ENCODE data around the gene TMEM63A.
"Not testable (repeated sequence)": the region's sequence is repeated elsewhere in the genome, so short reads cannot be mapped to it uniquely, and the experiment has no call there.

Gene TMEM63A

DNA sequence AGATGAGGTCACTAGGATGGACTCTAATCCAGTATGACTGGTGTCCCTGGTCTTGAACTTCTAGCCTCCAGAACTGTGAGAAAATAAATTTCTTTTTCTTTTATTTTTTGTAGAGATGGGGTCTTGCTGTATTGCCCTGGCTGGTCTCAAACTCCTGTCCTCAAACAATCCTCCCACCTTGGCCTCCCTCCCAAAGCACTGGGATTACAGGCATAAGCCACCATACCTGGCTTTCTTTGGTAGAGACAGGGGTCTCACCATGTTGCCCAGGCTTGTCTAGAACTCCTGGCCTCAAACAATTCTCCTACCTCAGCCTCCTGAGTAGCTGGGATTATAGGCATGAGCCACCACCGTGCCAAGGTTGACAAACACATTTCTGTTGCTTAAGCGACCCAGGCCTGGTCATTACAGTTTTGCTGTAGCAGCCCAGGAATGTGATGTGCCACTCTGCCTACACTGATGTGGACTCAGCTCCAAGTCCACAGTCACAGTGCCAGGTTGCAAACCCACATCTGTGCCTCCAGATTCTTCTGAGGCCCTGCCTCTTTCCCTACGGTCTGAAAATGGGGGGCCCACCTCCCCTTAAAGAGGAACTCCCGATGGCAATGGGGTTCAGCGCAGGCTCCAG, 25.9 kb upstream of the TMEM63A start:
- DNase-seq = no peak

DNA sequence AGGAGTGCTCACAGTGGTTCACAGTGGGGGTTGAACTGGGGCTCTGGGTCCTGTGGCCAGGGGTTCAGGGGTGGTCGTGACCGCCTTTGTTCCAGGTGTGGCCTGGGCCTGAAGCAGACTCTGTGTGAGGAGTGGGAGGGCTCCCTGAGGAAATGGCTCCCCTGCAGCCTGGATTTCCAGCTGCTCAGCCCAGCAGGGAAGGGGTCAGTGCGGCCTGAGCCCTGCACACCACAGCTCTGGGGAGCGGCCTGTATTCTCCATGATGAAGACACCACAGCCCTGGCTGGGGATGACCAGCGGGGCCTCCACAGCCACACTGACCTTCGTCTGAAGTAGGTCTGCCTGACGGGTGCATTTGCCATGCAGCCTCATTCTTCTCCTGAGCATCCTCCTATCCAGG, 25.2 kb upstream of the TMEM63A start:
- no peak for DNase-seq

DNA sequence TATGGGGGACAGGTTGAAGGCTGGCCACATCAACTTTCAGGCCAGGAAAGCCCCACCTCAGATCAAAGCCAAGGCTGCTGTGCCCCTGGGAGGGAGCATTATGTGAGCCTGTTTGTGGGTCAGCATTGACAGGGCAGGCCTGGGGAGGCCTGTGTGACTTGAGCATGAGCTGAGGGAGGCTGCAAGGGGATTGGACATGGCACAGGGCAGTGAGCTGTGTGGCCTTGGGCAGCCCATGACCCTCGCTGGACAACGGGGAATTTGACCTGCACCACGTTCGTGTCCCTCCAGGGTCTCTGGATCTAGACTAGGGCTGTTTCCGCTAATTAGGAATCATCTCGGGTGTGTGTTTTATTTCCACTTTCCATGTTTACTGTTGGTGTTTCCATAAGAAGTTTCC, 24.3 kb upstream of the TMEM63A start:
- no peak for DNase-seq

DNA sequence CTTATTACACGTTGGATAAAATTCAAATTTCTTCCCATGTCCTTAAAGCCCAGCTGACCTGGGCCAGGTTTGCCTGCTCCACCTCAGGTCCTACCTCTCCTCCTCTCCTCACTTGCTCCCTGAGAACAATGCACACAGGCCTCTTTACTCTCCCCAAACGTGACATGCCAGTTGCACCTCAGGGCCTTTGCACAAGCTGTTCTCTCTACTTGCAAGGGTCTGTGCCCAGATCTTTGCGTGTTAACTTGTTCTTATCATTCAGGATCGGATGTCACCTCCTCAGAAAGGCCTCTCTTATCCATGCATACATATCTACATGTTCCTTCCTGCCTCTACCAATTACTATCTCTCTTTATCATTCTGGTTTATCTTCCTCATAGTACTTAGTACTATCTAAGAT, 21.4 kb upstream of the TMEM63A start:
- no peak for DNase-seq

DNA sequence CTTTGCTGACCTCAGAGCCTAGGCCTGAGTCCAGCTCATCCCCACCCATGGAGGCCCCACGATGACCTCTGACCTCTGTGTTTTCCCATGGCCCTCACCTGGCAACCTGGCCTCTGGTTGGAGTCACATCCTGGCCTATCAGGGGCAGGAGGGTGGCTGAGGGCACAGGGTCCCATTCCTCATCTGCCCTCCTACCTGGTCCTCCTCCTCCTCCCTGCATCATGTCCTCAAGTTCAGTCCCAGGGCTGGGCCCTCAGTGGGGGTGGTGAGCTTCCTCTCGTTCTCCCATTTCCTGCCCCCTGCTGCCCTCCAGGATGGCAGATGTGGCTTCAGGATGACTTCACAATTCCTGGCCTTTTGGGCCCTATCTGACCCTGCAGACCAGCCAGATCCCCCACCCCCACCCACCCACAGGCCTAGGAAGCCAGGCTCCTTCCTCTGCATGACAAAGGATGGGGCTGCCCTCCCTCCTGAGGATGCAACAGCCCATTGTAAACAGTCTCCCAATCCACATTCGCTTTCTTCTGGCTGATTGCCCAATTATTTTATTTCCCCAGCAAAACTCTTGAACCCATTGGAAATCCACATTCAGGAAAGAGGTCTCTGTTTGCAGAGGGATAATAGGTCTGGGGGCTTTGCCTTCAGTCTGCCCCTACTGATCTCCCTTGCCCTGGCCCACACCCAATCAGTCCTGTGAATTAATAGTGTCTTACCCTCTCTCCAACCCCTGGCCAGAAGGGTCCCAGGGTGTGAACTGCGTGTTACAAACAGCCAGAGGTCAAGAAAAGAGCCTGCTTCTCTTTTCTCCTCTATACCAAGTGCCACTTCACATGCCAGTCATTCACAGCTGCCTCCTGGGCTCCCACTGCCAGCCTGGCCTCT, 17.1 kb upstream of the TMEM63A start:
- no peak for DNase-seq

DNA sequence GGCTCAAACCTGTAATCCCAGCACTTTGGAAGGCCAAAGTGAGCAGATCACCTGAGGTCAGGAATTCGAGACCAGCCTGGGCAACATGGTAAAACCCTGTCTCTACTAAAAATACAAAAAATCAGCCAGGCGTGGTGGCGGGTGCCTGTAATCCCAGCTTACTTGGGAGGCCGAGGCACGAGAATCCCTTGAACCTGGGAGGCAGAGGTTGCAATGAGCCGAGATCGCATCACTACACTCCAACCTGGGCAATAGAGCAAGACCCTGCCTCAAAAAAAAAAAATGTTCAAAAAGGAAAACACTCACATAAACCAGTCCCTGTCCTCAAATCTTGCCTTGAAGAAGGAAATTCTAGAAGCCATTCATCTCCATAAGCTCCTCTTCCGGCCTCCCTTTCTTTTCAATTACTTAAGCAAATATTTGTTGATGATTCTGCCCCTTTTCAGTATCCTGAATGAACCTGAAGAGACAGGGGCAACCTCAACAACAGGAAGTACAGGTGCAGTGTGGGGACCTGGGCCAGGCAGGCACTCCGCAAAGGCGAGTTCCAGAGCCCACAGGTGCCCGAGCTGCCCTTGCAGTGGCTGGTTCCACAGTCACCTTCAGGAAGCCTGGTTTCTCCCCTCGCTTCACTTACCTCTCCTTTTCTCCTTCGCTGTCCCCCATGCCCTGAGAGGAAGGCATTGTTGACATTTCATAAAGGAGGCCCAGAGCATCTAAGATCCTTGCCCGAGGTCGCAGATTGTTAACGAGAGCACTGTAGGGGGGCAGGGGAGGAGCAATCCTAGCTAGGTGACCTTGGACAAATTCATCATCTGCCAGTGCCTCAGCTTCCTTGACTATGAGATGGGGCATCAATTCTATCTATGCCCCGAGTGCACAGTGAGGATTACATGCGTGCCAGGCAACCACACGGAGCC, 15.7 kb upstream of the TMEM63A start:
- DNase-seq = no peak

DNA sequence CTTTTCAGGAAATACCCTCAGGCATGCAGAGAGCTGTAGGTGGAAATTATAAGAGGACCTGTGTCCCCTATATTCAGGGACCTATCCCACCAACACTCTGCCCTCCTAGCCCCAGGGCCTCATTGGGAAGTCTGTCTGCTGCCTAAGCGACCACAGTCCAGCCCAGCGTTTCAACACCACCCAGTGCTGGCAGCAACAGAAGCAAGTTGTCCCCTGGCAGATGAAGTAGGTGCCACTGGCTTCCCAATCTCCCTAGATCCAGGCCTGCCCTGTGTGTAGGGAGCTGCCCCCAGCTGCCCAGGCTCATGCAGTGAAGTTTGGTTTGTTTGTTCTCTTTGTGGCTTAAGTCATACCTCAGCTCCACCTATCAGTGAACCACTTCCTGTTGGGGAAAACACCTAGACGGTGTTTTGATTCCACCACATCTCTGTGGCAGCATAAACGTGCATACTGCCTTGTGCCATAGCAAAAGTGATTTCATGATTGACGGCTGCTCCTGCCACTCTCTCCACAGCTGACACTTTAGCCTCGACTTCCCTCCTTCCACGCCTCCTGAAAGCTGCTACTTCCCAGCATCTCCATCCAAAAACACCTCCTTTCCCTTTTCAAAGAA, 14.9 kb upstream of the TMEM63A start:
- peak; percentile 46 for DNase-seq

DNA sequence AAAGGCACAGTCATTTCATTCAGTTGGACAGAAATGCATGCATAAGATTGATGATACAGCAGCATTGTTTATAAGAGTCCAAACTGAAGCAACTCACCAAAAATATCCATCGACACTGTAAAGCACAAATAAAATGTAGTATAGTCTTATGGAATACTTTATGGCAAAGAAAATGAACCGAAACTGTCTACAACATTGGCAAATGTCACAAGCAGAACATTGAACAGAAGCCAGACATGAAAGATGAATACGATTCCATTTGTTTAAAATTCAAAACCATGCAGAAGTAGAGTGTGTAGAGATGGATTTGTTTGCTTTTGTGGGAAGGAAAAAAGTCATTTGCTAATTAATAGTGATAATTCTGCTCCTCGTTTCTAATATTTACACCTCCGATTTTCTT, 14.3 kb upstream of the TMEM63A start:
- no peak for DNase-seq

DNA sequence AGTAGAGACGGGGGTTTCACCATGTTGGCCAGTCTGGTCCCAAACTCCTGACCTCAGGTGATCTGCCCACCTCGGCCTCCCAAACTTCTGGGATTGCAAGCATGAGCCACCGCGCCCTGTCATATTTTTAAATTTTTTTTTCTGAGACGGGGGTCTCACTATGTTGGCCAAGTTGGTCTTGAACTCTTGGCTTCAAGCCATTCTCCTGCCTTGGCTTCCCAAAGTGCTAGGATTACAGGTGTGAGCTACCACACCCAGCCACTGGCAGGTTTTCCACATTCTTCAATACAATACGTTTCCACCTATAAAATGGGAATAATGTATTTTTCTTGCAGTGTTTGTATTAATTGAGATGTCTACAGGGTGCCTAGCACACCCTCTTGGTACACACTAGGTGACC, 10.1 kb upstream of the TMEM63A start:
- DNase-seq = no peak

DNA sequence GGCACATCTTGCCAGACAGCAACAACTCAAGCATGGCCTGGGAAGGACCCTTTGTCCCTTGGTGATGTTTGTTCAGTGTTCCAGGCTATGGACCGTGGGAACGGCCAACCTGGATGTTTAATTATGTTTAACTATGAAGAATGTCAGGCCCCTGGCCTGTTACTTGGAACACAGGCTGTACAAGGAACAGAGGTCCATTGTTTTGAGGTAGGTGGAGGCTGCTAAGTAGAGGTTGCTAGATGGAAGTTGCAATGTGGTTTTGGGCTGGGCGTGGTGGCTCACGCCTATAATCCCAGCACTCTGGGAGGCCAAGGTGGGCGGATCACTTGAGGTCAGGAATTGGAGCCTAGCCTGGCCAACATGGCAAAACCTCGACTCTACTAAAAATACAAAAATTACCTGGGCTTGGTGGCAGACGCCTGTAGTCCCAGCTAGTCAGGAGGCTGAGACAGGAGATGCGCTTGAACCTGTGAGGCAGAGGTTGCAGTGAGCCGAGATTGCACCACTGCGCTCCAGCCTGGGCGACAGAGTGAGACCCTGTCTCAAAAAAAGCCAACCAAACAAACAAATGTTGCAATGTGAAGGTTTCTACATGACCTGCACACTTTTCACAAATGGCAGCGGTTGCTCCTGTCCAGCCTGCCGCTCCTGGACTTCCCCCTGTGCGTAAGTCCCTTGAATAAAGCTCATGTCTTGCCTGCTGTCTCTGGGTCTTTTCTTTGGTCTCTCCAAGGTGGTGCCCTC, 9.2 kb upstream of the TMEM63A start:
- no peak for DNase-seq

DNA sequence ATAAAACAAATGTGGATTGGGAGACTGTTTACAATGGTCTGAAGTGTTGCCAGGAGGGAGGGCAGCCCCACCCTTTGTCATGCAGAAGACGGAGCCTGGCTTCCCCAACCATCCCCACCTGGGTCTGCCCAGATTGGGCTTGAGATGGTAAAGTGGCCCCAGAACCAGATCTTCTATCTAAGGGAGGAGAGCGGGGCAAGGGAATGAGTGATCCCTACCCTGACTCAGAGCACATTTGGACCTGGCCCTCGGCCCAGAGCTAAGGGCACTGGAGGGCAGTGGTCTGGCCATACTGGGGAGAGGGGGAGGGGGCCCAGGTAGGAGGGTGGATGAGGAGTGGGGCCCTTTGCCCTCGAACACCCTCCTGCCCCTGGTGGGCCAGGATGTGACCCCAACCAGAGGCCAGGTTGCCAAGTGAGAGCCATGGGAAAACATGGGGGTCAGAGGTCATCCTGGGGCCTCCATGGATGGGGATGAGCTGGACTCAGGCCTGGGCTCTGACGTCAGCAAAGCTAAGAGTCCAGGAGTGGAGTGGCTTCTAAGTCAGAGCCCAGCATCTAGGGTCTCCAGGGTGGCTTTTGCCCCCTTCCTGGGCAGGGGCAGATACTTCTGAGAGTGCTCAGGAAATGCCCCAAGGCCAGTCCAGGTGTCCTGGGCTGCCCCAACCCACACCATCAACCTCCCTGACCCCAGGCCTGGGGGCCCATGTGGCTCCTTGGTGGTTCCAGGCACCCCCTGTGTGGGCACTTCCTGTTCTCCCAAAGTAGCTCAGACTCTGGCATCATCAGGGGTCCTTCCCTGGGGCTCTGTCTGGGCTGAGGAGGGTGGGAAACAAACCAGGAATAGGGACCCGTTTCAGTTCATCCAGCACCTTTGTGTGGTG, 8.4 kb upstream of the TMEM63A start:
- no peak for DNase-seq

DNA sequence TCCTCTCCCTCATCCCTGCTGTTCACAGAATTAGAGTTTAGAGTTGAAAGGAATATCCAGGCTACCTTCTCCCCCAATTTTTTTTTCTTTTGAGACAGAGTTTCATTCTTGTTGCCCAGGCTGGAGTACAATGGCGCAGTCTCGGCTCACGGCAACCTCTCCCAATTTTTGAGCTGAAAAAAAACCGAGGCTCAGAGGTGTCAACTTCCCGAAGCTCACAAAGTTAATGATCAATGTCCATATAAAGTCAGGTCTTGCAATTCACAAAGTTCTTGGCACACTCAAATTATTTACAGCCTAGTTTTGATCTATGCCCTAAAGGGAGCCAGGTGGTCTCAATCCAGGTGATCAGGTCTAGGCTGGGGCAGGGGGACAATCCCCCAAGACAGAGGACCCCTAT, 7.6 kb upstream of the TMEM63A start:
- DNase-seq = no peak

DNA sequence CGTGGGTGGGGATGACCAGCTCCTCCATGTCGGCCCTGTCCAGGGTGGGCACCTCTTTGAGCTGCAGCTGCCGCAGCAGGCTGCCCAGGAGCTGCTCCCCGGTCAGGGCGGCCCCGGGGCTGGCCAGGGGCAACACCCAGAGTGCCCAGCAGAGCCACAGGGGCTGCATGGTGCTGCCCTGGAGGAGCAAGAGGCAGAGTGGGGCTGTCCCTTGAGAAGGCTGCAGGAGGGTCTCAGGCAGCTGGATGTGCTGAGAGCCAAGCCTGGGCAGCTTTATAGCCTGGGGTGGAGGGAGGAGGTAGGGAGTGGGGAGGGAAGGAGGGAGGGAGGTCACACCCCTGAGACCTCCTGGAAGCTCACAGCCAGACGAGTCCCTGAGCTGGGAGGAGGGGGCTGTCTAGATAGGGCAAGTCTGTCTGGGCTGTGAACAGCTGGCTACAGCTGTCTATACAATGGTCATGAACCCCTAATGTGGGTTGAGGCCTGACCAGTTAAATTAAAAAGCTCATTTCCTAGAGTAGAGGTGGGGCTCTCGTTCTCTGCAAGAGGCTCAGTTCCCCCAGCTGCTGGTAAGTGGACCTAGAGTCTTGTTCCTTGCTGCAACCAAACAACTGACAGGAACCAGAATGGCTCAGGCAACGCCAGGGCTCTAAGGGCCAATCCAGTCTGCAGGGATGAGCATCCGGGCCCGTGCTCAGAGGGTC, 6.9 kb upstream of the TMEM63A start, which contains the start of gene LEFTY1:
TSS of gene LEFTY1 (minus strand) at position 249 of the 704 bp plus-strand sequence. CDS start at position 169, 80 bp downstream.
- no peak for DNase-seq

DNA sequence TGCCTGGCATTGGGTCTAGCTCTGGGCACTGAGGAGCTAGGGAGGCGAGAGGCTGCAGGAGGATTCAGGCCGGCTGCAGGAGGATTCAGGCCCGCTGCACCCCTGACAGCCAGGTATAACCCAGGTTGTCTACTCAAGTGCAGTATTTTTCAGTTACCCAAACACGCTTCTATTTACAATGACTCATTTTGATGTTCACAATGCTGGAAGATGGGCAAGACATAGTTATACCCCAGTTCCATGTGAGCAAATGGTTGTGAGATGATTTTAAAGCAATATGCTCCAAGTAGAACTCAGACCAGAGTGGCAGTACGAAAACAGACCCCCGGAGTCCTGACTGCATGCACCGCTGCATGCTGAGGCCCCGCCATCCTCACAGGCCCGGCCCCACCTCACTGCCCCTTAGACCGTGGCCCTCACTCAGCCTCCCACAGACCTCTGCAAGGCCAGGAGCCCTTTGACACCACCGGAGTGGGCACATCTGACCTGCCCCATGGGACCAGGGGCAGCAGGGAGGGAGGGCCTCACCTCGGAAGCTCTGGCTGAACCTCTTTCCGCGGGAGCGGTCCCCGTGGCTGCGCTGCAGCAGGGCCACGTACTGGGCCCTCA, 6.2 kb upstream of the TMEM63A start:
- DNase-seq = no peak

DNA sequence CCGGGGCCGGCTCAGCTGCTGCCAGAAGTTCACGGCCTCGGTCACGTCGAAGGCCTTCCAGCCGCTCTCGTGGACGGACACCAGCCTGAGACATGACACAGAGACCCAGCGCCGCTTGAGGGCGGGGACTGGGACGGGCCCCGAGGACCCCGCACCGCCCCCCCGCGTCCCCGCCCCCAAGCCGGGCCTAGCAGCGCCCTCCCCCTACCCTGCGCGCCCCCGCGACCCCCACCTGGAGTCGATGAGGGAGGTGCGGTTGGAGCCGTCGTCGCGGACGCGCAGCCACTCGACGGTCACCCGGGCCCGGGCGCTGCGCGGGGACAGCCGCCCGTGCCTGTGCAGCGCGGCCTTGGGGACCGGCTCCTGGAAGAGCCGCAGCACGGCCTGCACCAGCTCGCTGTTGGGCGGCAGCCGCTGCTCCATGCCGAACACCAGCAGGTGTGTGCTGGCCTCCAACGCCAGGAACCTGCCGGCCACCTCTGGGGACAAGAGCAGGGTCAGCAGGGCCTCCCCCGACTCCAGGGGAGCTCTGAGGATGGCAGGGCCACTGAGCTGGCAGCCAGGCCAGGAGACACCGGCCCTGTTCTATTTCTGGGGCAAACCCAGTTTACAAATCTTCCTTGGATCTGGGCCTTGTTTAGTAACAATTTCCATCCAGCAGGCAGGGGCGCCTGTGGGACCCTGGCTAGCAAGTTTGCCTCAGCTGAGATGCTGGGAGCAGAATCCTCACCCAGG, 5.5 kb upstream of the TMEM63A start:
- not testable (repeated sequence) for DNase-seq

DNA sequence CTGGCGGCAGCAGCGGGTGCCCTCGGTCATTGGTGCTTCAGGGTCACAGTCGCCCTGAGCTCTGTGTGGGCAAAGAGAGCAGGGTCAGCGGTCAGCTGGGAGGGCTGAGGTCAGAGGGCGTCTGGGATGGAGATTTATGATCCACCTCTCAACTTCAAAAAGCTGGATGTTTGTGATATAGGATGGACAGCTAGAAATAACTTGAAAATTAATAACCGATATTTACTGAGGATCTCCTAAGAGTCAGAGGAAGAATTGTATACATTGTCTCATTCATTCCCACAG, 4.8 kb upstream of the TMEM63A start:
- no peak for DNase-seq

DNA sequence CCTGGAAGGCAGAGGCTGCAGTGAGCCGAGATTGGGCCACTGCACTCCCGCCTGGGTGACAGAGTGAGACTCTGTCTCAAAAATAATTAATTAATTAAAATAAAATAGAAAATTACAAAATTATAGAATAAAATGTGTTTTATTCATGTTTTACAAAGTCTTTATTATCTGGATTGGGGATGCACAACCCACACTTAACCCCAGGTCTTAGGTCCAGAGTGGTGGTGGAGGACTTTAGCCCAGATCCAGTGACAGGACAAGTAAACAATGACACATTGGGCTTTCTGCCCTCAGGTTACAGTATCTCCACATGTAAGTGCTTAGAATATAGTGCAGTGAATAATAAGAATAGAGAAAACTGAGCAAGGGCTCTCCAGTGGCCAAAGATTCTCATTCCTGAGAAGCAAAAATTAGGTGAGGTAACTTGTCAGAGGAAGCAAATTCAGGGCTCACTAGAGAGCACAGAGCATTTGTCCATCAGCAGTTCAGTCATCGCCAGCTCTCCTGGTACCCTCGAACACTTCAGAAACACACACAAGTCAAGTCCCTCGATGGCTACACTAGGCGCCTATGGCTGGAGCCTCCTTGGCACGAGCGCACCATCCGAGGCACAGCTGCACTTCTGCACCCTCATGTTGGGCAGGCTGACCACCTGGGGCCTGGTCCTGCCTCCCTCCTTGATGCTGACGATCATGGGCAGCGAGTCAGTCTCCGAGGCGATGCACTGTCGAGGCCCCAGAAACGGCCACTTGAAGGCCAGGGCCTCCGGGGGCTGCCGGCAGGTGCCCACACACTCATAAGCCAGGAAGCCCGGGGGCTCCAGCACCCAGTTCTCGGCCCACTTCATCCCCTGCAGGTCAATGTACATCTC, 4.2 kb upstream of the TMEM63A start:
- no peak for DNase-seq

DNA sequence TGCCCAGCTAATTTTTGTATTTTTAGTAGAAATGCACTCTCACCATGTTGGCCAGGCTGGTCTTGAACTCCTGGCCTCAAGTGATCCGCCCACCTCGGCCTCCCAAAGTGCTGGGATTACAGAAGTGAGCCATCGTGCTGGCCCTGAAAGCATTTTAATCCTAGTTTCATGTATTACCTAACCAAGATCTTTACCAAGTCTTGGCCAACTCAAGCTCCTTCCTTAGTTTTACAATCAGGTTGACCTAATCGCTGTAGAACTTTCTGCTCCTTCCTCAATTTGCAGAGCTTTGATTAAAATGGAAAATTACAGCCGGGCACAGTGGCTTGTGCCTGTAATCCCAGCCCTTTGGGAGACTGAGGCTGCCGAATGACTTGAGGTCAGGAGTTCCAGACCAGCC, 3.2 kb upstream of the TMEM63A start:
- no peak for DNase-seq

Data from activated CD8-positive, alpha-beta memory T cell treated with anti-CD3 and anti-CD28 coated beads, Interleukin-2, amount 50 U/mL, for 4 hours (primary cell).